GM18951 (cell line): Measurements from ENCODE around the gene EEF1B2.
"Not testable (repeated sequence)": the region's sequence is repeated elsewhere in the genome, so short reads cannot be mapped to it uniquely, and the experiment has no call there.

Source experiments
- POLR2A ChIP-seq: IDR thresholded peaks from 4 replicates; pipeline ENCODE4 v1.6.1; 2011; ENCODE audit warnings: mild to moderate bottlenecking; ENCODE audit not compliant: insufficient read length, insufficient read depth; ENCODE audit errors: extremely low read depth
- in situ Hi-C: fragments of 300-500 bp; cut with MboI; formaldehyde crosslinking; loops from one replicate; pipeline ENCODE4 v1.12.0; 2022; ENCODE audit warnings: low sequenced_read_pairs, mixed read lengths, inconsistent platforms; ENCODE audit not compliant: unreplicated experiment

Gene EEF1B2

DNA sequence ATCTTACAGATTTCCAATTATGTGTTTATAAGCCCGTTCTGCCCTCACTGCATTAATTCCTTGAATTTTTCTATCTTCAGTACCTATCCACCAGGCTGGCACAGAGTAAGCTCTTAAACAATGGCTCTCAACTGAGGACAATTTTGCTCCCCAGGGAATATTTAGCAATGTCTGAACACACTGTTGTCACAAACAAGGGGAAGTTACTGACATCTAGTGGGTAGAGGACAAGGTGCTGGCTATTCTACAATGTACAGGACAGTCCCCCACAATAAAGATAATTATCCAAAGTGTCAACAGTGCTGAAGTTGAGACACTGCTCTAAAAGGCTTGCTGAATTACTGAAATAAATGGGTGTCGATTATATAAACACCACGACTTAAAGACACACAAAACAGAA, 5.5 kb upstream of the EEF1B2 start:
- no peak for TF ChIP-seq POLR2A
- in situ Hi-C loops, result no loop called here

DNA sequence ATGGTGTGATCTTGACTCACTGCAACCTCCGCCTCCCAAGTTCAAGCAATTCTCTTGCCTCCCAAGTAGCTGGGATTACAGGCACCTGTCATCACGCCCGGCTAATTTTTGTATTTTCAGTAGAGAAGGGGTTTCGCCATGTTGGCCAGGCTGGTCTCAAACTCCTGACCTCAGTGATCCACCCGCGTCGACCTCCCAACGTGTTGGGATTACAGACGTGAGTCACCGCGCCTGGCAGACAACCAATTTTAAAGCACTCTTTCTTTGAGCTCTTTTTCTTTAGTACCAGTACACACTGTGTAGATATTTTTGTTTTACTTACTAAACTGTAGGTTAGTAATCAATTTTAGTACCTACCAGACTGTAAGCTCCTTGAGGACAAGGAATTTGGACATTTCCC, 2.7 kb upstream of the EEF1B2 start:
- in situ Hi-C loops, result not testable (repeated sequence)

DNA sequence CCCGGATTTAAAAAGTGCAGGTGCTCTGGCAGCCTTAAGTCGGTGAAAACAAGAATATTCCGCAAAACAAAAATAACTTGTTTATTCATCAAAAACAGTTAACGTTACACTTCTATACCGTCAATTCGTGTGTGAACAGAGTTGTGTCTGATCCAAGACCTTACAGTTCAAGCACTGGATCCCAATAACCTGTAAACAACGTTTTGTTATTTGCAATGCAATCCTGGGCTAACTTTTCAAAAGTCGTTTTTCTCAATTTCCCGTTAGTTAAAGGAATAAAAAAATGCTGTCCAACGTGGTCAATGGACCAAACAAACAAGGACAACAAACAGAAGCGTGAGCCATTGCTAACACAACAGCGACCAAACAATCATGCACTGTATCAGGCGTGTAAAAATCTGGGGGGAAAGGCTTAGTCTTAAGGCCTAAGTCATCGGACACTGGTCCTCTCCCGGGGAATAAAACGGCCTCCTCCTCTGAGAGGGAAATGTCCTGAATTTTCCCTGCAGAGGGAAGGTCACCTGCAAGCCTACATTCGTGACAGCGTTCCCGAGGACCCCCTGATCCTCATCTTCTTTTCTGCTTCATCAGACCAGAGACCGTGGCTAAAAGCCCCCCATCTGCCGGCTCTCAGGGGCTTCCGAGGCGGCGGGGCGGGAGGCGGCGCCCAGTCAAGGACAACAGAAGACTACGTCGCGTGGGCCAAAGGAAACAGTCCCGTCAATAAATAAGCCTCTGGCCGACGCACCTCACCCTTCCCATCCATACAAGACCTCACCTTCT, 941 bp upstream of the EEF1B2 start:
- TF ChIP-seq POLR2A, result no peak
- in situ Hi-C loops, result no loop called here

DNA sequence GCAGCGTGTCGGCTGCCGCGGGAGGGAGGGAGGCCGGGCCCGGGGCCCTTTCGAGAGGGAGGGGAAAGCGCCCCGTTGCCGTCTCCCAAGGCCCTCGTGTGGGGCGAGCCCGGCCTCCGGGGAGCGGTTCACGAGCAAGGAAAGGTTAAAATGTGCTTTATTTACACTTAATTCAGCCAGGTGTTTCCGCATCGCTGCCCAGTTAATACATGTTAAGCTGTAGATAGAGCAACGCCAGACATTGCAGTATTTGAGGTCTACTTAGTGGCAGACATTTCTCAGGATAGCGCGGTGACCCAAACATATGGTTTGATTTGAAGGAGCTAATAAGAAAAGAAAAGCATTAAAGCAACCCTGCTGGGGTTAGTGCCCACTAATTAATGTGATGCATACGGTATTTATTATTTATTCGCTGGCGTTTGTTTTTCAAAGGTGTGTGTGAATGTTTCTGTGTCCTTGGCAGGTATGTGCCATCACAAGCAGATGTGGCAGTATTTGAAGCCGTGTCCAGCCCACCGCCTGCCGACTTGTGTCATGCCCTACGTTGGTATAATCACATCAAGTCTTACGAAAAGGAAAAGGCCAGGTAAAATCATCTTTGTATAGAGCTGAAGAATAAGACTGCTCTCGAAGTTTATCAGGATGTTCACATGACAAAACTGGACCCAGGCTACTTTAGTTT, 571 bp downstream of the EEF1B2 start:
- in situ Hi-C loops, result no loop called here
- no peak for TF ChIP-seq POLR2A

DNA sequence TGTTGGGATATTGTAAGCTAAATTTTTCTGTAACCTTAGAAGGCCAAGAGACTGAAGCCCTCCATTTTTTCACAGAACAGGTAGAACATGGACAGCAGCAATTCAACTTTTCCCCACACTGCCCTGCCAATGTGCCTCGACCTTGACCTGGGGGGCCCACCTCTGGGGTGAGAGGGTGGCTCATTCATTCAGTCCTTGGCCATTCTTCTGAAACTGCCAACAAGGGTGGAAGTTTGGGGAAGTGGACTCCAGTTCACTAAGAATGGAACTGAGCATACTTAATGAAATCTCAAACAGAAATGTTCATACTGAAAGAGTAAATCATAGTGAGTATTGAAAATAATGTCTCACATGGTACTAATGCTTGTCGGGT, 1.1 kb downstream of the EEF1B2 start:
- in situ Hi-C loops, result no loop called here

DNA sequence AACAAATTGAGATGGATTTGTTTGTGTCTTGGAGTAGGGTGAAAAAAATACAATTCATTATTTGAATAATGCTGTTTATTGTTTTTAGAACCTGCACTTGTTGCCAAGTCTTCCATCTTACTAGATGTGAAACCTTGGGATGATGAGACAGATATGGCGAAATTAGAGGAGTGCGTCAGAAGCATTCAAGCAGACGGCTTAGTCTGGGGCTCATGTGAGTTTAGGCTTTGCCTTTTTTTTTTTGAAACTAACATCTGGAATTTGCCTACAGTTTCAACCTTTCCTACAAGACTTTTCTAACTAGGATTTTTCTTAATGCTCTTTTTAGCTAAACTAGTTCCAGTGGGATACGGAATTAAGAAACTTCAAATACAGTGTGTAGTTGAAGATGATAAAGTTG, 2.7 kb downstream of the EEF1B2 start:
- in situ Hi-C loops, result not testable (repeated sequence)

More for the DNA sequence above, 1.1 kb downstream of the EEF1B2 start:
- TF ChIP-seq POLR2A, result no peak

DNA sequence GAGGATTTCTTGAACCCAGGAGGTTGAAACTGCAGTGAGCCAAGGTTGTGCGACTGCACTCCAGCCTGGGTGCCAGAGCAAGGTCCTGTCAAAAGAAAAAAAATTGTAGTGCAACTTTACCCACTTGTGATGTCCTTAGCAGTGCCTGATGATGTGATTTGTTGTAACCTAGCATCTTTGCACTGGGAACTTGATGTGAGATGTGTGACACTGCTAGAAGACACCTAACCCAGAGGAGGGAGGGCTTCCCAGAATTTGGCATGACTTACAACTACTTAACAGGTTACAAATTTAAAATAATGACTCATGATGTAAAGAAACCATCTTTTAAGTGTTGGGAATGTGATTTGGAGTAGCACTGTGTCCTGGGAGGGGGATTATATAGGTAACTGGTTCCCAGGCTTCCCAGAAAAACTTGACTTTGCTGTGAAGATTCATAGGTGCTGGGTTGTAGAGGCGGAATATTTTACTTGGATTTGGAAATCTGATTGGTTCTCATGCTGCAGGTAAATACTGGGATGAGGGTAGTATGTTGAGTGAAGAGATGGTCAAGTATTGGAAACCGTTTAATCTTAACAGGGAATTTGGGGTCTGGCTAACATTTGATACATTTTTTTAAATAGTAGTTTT, 3.7 kb downstream of the EEF1B2 start:
- TF ChIP-seq POLR2A, result no peak
- in situ Hi-C loops, result no loop called here

DNA sequence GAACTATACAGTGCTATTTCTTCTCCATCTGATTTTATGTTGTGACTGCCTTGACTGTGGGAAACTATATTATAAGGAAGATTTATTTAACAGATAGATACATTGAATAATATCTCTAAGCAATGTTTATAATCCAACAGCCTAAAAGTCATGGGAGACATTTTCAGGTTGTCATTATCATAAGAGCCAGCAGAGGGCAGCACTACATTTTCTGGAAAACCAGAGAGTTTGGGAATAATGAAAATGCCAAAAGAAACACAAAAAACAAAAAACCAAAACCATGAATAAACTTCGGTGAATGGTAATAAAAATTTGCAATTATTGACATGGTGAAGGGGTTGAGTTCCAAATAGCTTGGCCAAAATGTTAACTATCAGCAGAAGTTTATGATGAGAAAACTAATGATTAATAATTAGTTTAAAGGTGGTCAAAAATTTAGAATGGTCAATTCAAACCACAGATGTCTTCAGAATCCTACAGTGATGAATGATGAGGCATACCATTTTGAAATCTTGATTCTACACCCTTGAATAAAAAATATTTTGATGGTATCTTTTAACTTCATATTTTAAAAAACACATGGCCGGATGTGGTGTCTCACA, 4.7 kb downstream of the EEF1B2 start:
- TF ChIP-seq POLR2A, result no peak
- in situ Hi-C loops, result no loop called here

DNA sequence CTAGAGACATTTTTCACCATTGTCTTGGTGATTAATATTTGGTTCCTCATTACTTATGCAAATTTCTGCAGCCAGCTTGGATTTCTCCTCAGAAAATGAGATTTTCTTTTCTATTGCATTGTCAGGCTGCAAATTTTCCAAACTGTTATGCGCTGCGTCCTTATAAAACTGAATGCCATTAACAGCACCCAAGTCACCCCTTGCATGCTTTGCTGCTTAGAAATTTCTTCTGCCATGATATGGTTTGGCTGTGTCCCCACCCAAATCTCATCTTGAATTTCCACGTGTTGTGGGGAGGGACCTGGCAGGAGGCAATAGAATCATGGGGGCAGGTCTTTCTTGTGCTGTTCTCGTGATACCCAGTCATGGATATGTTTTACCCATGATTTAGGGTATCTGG, 8.5 kb downstream of the EEF1B2 start:
- in situ Hi-C loops, result not testable (repeated sequence)

DNA sequence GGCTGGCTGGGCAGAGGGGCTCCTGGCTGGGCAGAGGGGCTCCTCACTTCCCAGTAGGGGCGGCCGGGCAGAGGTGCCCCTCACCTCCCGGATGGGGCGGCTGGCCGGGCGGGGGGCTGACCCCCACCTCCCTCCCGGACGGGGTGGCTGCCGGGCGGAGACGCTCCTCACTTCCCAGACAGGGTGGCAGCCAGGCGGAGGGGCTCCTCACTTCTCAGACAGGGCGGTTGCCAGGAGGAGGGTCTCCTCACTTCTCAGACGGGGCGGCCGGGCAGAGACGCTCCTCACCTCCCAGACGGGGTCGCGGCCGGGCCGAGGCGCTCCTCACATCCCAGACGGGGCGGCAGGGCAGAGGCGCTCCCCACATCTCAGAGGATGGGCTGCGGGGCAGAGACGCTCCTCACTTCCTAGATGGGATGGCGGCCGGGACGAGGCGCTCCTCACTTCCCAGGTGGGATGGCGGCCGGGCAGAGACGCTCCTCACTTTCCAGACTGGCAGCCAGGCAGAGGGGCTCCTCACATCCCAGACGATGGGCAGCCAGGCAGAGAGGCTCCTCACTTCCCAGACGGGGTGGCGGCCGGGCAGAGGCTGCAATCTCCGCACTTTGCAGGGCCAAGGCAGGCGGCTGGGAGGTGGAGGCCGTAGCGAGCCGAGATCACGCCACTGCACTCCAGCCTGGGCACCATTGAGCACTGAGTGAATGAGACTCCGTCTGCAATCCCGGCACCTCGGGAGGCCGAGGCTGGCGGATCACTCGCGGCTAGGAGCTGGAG, 12.1 kb downstream of the EEF1B2 start:
- in situ Hi-C loops, result not testable (repeated sequence)

DNA sequence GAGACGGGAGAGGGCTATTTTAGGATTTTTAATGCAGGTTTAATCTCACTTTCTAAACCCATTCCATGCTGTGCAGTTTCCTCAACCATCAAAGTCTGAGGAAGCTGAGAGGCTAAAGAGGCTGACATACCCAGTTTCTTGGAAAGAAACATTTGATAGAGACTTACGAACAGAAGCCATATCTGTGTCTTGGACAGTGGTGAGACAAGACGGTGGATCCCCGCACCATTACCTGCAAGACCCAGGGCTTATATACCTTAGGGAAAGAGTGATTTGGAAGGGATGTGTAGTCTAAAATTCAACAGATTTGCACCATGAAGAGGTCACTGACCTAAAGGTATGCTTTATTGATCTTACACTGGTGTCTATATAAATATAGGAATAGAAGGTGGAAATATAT, 13.5 kb downstream of the EEF1B2 start:
- in situ Hi-C loops, result no loop called here
- no peak for TF ChIP-seq POLR2A

DNA sequence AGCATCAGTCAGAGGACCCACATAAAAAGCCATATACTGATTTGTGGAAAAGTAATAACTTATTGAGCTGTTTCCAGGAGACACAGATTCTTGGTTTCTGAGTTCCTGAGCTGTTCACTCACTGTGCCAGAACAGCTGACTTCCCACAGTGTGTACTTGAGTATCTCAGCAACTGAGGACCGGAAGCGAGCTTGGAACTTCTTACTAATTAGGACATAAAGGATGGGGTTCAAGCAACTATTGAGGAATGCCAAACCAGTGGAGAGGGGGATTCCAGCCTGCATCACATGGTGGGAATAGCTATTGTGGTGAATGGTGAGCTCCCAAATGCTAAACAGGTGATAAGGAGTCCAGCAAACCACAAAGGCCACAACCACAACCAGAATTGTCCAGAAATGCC, 16.4 kb downstream of the EEF1B2 start:
- no peak for TF ChIP-seq POLR2A
- in situ Hi-C loops, result no loop called here

DNA sequence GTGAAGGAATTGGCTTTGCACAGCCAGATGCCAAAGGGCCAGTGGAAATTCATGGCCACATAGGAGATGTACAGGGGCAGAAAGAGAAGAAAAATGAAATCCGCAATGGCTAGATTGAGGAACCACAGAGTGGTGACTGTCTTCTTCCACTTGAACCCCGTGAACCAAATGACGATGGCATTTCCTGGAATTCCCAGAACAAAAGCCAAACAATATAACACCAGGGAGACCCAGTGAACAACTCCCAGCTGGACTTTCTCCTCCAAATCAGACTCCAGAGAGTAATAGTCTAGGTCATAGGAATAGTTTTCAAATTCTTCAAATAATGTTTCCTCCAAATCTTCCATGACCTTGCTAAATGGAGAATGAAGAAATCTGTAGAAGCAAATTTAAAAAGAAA, 17.2 kb downstream of the EEF1B2 start:
- no peak for TF ChIP-seq POLR2A
- in situ Hi-C loops, result no loop called here

DNA sequence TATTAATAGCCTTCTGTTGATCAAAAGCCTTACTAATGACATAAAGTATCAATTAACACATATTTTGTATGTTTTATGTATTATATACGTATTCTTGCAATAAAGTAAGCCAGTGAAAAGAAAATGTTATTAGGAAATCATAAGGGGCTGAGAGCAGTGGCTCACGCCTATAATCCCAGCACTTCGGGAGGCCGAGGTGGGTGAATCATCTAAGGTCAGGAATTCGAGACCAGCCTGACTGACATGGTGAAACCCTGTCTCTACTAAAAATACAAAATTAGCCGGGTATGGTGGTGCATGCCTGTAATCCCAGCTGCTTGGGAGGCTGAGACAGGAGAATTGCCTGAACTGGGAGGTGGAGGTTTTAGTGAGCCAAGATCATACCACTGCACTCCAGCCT, 21.8 kb downstream of the EEF1B2 start:
- in situ Hi-C loops, result not testable (repeated sequence)
